HEK293 (cell line): ENCODE measurements around the gene PCDH15.

Source experiments
- YY1 ChIP-seq: fragments of 450-650 bp; formaldehyde crosslinking; IDR thresholded peaks from 2 replicates; pipeline ENCODE4 v1.5.1; 2018; ENCODE audit warnings: missing biosample characterization, missing genetic modification characterization
- ZNF529 ChIP-seq: fragments of 450-650 bp; formaldehyde crosslinking; IDR thresholded peaks from 2 replicates; pipeline ENCODE4 v1.5.1; 2017; ENCODE audit warnings: missing genetic modification characterization, missing biosample characterization; ENCODE audit not compliant: insufficient replicate concordance
- TF ChIP-seq, protein P1 (sequence below): fragments of 450-650 bp; formaldehyde crosslinking; IDR thresholded peaks from 2 replicates; pipeline ENCODE4 v1.5.1; 2016; ENCODE audit warnings: missing biosample characterization, missing genetic modification characterization
- TF ChIP-seq, protein P2 (sequence below): fragments of 450-650 bp; formaldehyde crosslinking; IDR thresholded peaks from 2 replicates; pipeline ENCODE4 v1.5.1; 2016; ENCODE audit warnings: missing biosample characterization, missing genetic modification characterization

DNA sequence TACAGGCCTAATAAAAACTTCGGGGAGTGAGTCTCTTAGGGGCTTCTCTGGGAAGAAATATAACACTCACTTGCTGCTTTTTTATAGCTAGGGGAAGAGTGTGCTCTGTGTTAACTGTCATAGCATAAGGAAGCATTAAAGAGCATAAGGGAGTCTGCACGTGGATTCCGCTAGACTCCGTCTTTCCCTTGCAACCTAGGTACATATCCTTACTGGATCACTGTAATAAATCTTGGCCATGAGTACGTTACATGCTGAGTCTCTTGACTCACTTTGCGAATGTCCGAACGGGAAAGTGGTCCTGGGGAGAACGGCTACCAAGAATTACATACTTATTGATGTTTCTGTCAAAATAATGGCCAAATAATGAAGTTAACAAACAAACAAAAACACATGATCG, 1029.3 kb downstream of the PCDH15 start:
- TF ChIP-seq, protein P1, sequence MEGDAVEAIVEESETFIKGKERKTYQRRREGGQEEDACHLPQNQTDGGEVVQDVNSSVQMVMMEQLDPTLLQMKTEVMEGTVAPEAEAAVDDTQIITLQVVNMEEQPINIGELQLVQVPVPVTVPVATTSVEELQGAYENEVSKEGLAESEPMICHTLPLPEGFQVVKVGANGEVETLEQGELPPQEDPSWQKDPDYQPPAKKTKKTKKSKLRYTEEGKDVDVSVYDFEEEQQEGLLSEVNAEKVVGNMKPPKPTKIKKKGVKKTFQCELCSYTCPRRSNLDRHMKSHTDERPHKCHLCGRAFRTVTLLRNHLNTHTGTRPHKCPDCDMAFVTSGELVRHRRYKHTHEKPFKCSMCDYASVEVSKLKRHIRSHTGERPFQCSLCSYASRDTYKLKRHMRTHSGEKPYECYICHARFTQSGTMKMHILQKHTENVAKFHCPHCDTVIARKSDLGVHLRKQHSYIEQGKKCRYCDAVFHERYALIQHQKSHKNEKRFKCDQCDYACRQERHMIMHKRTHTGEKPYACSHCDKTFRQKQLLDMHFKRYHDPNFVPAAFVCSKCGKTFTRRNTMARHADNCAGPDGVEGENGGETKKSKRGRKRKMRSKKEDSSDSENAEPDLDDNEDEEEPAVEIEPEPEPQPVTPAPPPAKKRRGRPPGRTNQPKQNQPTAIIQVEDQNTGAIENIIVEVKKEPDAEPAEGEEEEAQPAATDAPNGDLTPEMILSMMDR (tag by site-specific recombination): no peak
- TF ChIP-seq ZNF529 (tag by site-specific recombination) (no peak), YY1 (tag by site-specific recombination) (no peak)
- TF ChIP-seq, protein P2, sequence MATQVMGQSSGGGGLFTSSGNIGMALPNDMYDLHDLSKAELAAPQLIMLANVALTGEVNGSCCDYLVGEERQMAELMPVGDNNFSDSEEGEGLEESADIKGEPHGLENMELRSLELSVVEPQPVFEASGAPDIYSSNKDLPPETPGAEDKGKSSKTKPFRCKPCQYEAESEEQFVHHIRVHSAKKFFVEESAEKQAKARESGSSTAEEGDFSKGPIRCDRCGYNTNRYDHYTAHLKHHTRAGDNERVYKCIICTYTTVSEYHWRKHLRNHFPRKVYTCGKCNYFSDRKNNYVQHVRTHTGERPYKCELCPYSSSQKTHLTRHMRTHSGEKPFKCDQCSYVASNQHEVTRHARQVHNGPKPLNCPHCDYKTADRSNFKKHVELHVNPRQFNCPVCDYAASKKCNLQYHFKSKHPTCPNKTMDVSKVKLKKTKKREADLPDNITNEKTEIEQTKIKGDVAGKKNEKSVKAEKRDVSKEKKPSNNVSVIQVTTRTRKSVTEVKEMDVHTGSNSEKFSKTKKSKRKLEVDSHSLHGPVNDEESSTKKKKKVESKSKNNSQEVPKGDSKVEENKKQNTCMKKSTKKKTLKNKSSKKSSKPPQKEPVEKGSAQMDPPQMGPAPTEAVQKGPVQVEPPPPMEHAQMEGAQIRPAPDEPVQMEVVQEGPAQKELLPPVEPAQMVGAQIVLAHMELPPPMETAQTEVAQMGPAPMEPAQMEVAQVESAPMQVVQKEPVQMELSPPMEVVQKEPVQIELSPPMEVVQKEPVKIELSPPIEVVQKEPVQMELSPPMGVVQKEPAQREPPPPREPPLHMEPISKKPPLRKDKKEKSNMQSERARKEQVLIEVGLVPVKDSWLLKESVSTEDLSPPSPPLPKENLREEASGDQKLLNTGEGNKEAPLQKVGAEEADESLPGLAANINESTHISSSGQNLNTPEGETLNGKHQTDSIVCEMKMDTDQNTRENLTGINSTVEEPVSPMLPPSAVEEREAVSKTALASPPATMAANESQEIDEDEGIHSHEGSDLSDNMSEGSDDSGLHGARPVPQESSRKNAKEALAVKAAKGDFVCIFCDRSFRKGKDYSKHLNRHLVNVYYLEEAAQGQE (tag by site-specific recombination): no peak
